Stimulated activated CD4-positive, alpha-beta T cell treated with anti-CD3 and anti-CD28 coated beads, Interleukin-2, amount 100 ng/mL, for 4 hours (primary cell): ENCODE data around the gene RAPGEF3.

Experiments
- DNase-seq: peaks from one replicate; pipeline ENCODE4 v3.0.0-alpha.2; 2020; ENCODE audit warnings: low read depth

Gene RAPGEF3

GRCh38 chr12:47776471-47777143 lies 17.9 kb upstream of the RAPGEF3 start:
- DNase-seq = no peak

GRCh38 chr12:47775100-47775911 lies 16.6 kb upstream of the RAPGEF3 start:
- no peak for DNase-seq

GRCh38 chr12:47774663-47775062 lies 16.0 kb upstream of the RAPGEF3 start:
- no peak for DNase-seq

GRCh38 chr12:47773858-47774580 lies 15.3 kb upstream of the RAPGEF3 start:
- DNase-seq = no peak

GRCh38 chr12:47773062-47773857 lies 14.6 kb upstream of the RAPGEF3 start, which contains the start of gene SLC48A1:
Gene SLC48A1, plus strand, starts transcription at chr12:47773238. Its CDS starts 67 bp downstream, at chr12:47773305.
- peak; percentile 56 for DNase-seq

- DNase-seq = no peak
Observed at GRCh38 chr12:47772738-47773061, 14.0 kb upstream of the RAPGEF3 start.

GRCh38 chr12:47772094-47772660 lies 13.5 kb upstream of the RAPGEF3 start:
- no peak for DNase-seq

GRCh38 chr12:47771304-47771703 lies 12.6 kb upstream of the RAPGEF3 start:
- no peak for DNase-seq

- no peak for DNase-seq
Observed at GRCh38 chr12:47770086-47770726, 11.5 kb upstream of the RAPGEF3 start.

- no peak for DNase-seq
Observed at GRCh38 chr12:47769234-47770085, 10.8 kb upstream of the RAPGEF3 start.

GRCh38 chr12:47768323-47768811 lies 9.7 kb upstream of the RAPGEF3 start:
- no peak for DNase-seq

GRCh38 chr12:47767216-47767724 lies 8.6 kb upstream of the RAPGEF3 start:
- DNase-seq = peak; percentile 57

GRCh38 chr12:47766502-47767215 lies 8.0 kb upstream of the RAPGEF3 start:
- DNase-seq = no peak

- no peak for DNase-seq
Observed at GRCh38 chr12:47763481-47764346, 5.0 kb upstream of the RAPGEF3 start.

- no peak for DNase-seq
Observed at GRCh38 chr12:47762850-47763465, 4.3 kb upstream of the RAPGEF3 start.

GRCh38 chr12:47758584-47758833 lies 171 bp downstream of the RAPGEF3 start:
- no peak for DNase-seq

GRCh38 chr12:47757840-47758583 lies 668 bp downstream of the RAPGEF3 start:
- no peak for DNase-seq
